Measurements from ENCODE around the gene AHSP.
"Not testable (repeated sequence)": the region's sequence is repeated elsewhere in the genome, so short reads cannot be mapped to it uniquely, and the experiment has no call there.

DNA sequence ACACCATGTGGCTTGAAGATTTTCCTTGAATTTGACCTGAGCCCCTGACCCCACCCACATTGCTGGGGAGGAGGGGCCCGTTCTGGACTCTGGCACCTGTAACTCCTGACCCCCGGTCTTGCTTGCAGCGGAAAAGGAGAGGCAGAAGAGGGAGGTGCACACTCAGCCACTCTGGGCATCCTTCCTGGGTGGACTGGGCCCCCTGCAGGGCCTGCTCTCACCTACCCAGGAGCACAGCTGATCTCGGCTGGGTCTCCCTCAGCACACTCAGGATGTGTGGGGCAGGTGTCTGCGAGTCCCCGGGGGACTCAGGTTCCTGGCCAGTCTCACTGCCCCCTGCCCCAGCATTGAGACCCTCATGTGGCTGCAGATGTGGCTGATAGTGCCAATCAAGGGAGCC, 3.9 kb upstream of the AHSP start:
- TF ChIP-seq POLR2A, EP300 (IDR thresholded peaks at IDR 0.05): not testable (repeated sequence)
- TF ChIP-seq, protein P1, sequence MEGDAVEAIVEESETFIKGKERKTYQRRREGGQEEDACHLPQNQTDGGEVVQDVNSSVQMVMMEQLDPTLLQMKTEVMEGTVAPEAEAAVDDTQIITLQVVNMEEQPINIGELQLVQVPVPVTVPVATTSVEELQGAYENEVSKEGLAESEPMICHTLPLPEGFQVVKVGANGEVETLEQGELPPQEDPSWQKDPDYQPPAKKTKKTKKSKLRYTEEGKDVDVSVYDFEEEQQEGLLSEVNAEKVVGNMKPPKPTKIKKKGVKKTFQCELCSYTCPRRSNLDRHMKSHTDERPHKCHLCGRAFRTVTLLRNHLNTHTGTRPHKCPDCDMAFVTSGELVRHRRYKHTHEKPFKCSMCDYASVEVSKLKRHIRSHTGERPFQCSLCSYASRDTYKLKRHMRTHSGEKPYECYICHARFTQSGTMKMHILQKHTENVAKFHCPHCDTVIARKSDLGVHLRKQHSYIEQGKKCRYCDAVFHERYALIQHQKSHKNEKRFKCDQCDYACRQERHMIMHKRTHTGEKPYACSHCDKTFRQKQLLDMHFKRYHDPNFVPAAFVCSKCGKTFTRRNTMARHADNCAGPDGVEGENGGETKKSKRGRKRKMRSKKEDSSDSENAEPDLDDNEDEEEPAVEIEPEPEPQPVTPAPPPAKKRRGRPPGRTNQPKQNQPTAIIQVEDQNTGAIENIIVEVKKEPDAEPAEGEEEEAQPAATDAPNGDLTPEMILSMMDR (IDR thresholded peaks at IDR 0.05) = not testable (repeated sequence)

All from ovary (tissue), 3 donors.